K562 (cell line): ENCODE results near the gene VPS26A. TPM values are rescaled to one million over a fixed set of nuclear protein-coding genes. Genes with fewer than 3 reads are reported as not detected.

Experiments used
- AFF1 ChIP-seq, 2 experiments: fragments of 450-650 bp; IDR thresholded peaks; 2 replicates each; pipeline ENCODE4 v1.6.1; 2018; ENCODE audit warnings: mild to moderate bottlenecking in 2 of 2, low read depth in 1 of 2; ENCODE audit not compliant: partially characterized antibody in 2 of 2
- BCL6 ChIP-seq: fragments of 250-450 bp; sonication (Bioruptor Pico); IDR thresholded peaks from 2 replicates; pipeline ENCODE4 v1.4.0; 2020
- CGGBP1 ChIP-seq: fragments of 250-450 bp; sonication (Bioruptor Pico); IDR thresholded peaks from 2 replicates; pipeline ENCODE4 v1.9.0; 2021; ENCODE audit warnings: mild to moderate bottlenecking
- DDX20 ChIP-seq: fragments of 450-650 bp; IDR thresholded peaks from 2 replicates; pipeline ENCODE4 v1.6.1; 2016; ENCODE audit warnings: missing genetic modification characterization, low read depth, mild to moderate bottlenecking, missing compliant biosample characterization, moderate library complexity
- GABPB1 ChIP-seq: sonication (generic); formaldehyde crosslinking; IDR thresholded peaks from 2 replicates; pipeline ENCODE4 v1.8.0; 2022; ENCODE audit warnings: mild to moderate bottlenecking, missing genetic modification reagents
- HIVEP1 ChIP-seq: fragments of 250-450 bp; sonication (Bioruptor Pico); IDR thresholded peaks from 2 replicates; pipeline ENCODE4 v1.4.0; 2020; ENCODE audit warnings: mild to moderate bottlenecking
- KHSRP ChIP-seq: fragments of 450-650 bp; IDR thresholded peaks from 2 replicates; pipeline ENCODE4 v1.6.1; 2017
- MBD1 ChIP-seq: fragments of 250-450 bp; sonication (Bioruptor Pico); IDR thresholded peaks from 2 replicates; pipeline ENCODE4 v1.8.0; 2022; ENCODE audit warnings: inconsistent platforms
- MBD2 ChIP-seq: sonication (generic); IDR thresholded peaks from 2 replicates; pipeline ENCODE4 v1.6.1; 2016; ENCODE audit warnings: low read depth, borderline replicate concordance
- MLLT1 ChIP-seq, 2 experiments: fragments of 450-650 bp; IDR thresholded peaks; 2 replicates each; pipeline ENCODE4 v1.6.1; 2016
- NONO ChIP-seq, 2 experiments: fragments of 200-400 bp in 1 of 2; fragments of 450-650 bp in 1 of 2; formaldehyde crosslinking in 1 of 2; IDR thresholded peaks; 2 replicates each; pipeline ENCODE4 v1.6.1; 2017; ENCODE audit warnings: low read depth in 2 of 2, mild to moderate bottlenecking in 2 of 2, moderate library complexity in 2 of 2, low read length in 1 of 2
- PHB2 ChIP-seq: fragments of 450-650 bp; IDR thresholded peaks from 2 replicates; pipeline ENCODE4 v1.6.1; 2017; ENCODE audit warnings: low read depth
- PHTF2 ChIP-seq: fragments of 250-450 bp; sonication (Bioruptor Pico); IDR thresholded peaks from 2 replicates; pipeline ENCODE4 v1.5.0; 2021; ENCODE audit warnings: mild to moderate bottlenecking
- PML ChIP-seq: IDR thresholded peaks from 2 replicates; pipeline ENCODE4 v1.6.1; 2012; ENCODE audit warnings: low read length, inconsistent platforms
- POLR2B ChIP-seq: fragments of 450-650 bp; IDR thresholded peaks from 2 replicates; pipeline ENCODE4 v1.6.1; 2018; ENCODE audit warnings: low read depth; ENCODE audit not compliant: partially characterized antibody
- POLR3A ChIP-seq: IDR thresholded peaks from 2 replicates; pipeline ENCODE4 v1.6.1; 2011; ENCODE audit warnings: borderline replicate concordance, mild to moderate bottlenecking, moderate library complexity; ENCODE audit not compliant: insufficient read length, insufficient read depth; ENCODE audit errors: extremely low read depth
- TCF15 ChIP-seq: fragments of 250-450 bp; sonication (Bioruptor Pico); IDR thresholded peaks from 2 replicates; pipeline ENCODE4 v1.8.0; 2022; ENCODE audit warnings: moderate library complexity, mild to moderate bottlenecking, inconsistent platforms
- ZNF316 ChIP-seq: fragments of 450-650 bp; IDR thresholded peaks from 2 replicates; pipeline ENCODE4 v1.6.1; 2016
- ZNF512 ChIP-seq: IDR thresholded peaks from 2 replicates; pipeline ENCODE4 v1.6.1; 2016; ENCODE audit warnings: missing genetic modification characterization, missing compliant biosample characterization
- ZNF717 ChIP-seq: fragments of 250-450 bp; sonication (Bioruptor Pico); IDR thresholded peaks from 2 replicates; pipeline ENCODE4 v1.5.0; 2021
- polyA plus RNA-seq, 8 experiments: library from polyadenylated mRNA; depleted of rRNA in 4 of 8; stranded (reverse) in 5 of 8; unstranded in 3 of 8; fragments of >200 nt; fragmentation: Nextera tagmentation in 2 of 8; fragmentation: Illumina TruSeq in 1 of 8; extraction: Ambion mirVana in 2 of 8; extraction: Trizol in 1 of 8; gene quantifications; 2 replicates each; pipeline versions ENCODE4 v1.2.1 to v1.2.3, GENCODE V29; 2011 to 2014; ENCODE audit warnings: inconsistent platforms in 1 of 8, missing spikeins in 1 of 8
- total RNA-seq, 7 experiments: library from RNA; depleted of rRNA in 6 of 7; stranded (reverse); fragments of >200 nt in 6 of 7; fragmentation: Illumina TruSeq in 2 of 7; extraction: Trizol in 2 of 7; gene quantifications; 2 replicates each; pipeline versions ENCODE4 v1.2.1 to v1.2.3, GENCODE V29; 2011 to 2021; ENCODE audit warnings: low replicate concordance in 1 of 7

The VPS26A gene
- total and polyA plus RNA-seq, 9 of the 15 experiments (the other 6 are each of a cell fraction or from before 2014, with no cell fraction given), result 47.1 to 137 (median 69.3) TPM

GRCh38 chr10:69214666-69215131 is 90.7 kb downstream of the VPS26A start (continued):
- TF ChIP-seq CGGBP1 (CRISPR knock-in tag) (no peak), NONO (IDR thresholded peaks at IDR 0.05; ENCODE audit: low read depth in 2 of 2, low read length in 1 of 2) (no peak), MBD1 (0 out of 2 replicates have a peak, but pooled peaks have one; percentile 31), ZNF512 (tag) (peak; percentile 79; the same call in 1 of the 2 replicates), POLR3A (no peak), PML (no peak), ZNF717 (CRISPR knock-in tag) (no peak), PHTF2 (CRISPR knock-in tag) (no peak), BCL6 (CRISPR knock-in tag) (no peak), POLR2B (no peak), ZNF316 (peak; percentile 96), AFF1 (IDR thresholded peaks at IDR 0.05; ENCODE audit: low read depth in 1 of 2, partially characterized antibody in 2 of 2) (no peak), MLLT1 (IDR thresholded peaks at IDR 0.05) (no peak), PHB2 (no peak), GABPB1 (CRISPR knock-in tag) (no peak), KHSRP (no peak), MBD2 (no peak), DDX20 (no peak), HIVEP1 (CRISPR knock-in tag) (no peak), TCF15 (CRISPR knock-in tag) (no peak)
